A549 (cell line): Measurements from ENCODE around the gene SGCA. TPM values are rescaled to one million over a fixed set of nuclear protein-coding genes. Genes with fewer than 3 reads are reported as not detected.

Experiments
- ATAC-seq, 2 experiments: fragments of 200-7000 bp in 1 of 2; fragments of >200 bp in 1 of 2; cut with Nextera tagmentation in 1 of 2; cut with Tn5 transposase in 1 of 2; 3 replicates each; pipeline versions ENCODE4 v1.8.0 to v1.9.1; 2018 to 2020; ENCODE audit warnings: mild to moderate bottlenecking in 1 of 2, moderate library complexity in 1 of 2
- CTCF ChIA-PET: fragments of 300-600 bp; sonication (Branson Sonifier 250); formaldehyde crosslinking; extraction: SDS; loops from one replicate; lab custom pipeline; 2021; ENCODE audit warnings: antibody characterized with exemption, inconsistent platforms; lab: Yijun Ruan, JAX
- POLR2A ChIA-PET: fragments of 350-600 bp; formaldehyde crosslinking; extraction: SDS; loops from one replicate; lab custom pipeline; 2021; ENCODE audit warnings: antibody characterized with exemption, inconsistent platforms; lab: Yijun Ruan, JAX
- DNase-seq, 2 experiments: peaks; one replicate each; pipeline versions ENCODE4 v3.0.0 to v3.0.0-alpha.2; 2011 to 2016; ENCODE audit warnings: low read depth in 1 of 2, low spot score in 1 of 2
- FAIRE-seq: peaks from 2 replicates; lab custom pipeline; 2011; peaks lifted over from hg19 to GRCh38; lab: Jason Lieb, UNC
- H3K27ac ChIP-seq, 2 experiments: fragments of >200 bp; sonication (Bioruptor Twin); formaldehyde crosslinking; 3 replicates each; pipeline ENCODE4 v1.5.1; 2016 to 2017
- H3K4me1 ChIP-seq: fragments of >200 bp; sonication (Bioruptor Twin); formaldehyde crosslinking; 3 replicates; pipeline ENCODE4 v1.6.1; 2016
- H3K4me2 ChIP-seq: fragments of >200 bp; sonication (Bioruptor Twin); formaldehyde crosslinking; 3 replicates; pipeline ENCODE4 v1.6.1; 2016
- H3K4me3 ChIP-seq: fragments of >200 bp; sonication (Bioruptor Twin); formaldehyde crosslinking; 3 replicates; pipeline ENCODE4 v1.5.1; 2016
- H3K9me3 ChIP-seq: fragments of >200 bp; sonication (Bioruptor Twin); formaldehyde crosslinking; 3 replicates; pipeline ENCODE4 v1.6.1; 2016
- BHLHE40 ChIP-seq: IDR thresholded peaks from 2 replicates; pipeline ENCODE4 v1.6.1; 2012; ENCODE audit warnings: low read depth, low read length, inconsistent platforms
- CBX2 ChIP-seq: fragments of 200-600 bp; sonication (generic); IDR thresholded peaks from 2 replicates; pipeline ENCODE4 v1.6.1; 2016; ENCODE audit warnings: low read depth, mild to moderate bottlenecking, borderline replicate concordance
- CEBPB ChIP-seq, 2 experiments: fragments of >200 bp in 1 of 2; sonication (Bioruptor Twin) in 1 of 2; formaldehyde crosslinking in 1 of 2; IDR thresholded peaks; 2 replicates each; pipeline ENCODE4 v1.6.1; 2012 to 2016
- CHD2 ChIP-seq: fragments of 150-350 bp; IDR thresholded peaks from 2 replicates; pipeline ENCODE4 v1.6.1; 2014; ENCODE audit warnings: low read length; ENCODE audit not compliant: partially characterized antibody
- E2F6 ChIP-seq: IDR thresholded peaks from 2 replicates; pipeline ENCODE4 v1.6.1; 2012; ENCODE audit warnings: low read depth, borderline replicate concordance
- FOSL2 ChIP-seq, 2 experiments: fragments of 450-650 bp in 1 of 2; fragments of >200 bp in 1 of 2; sonication (Bioruptor Twin) in 1 of 2; formaldehyde crosslinking; IDR thresholded peaks; 2 replicates each; pipeline versions ENCODE4 v1.5.0 to v1.6.1; 2016 to 2020; ENCODE audit warnings: mild to moderate bottlenecking in 1 of 2, moderate library complexity in 1 of 2
- FOXS1 ChIP-seq: fragments of 250-450 bp; sonication (Bioruptor Pico); IDR thresholded peaks from 2 replicates; pipeline ENCODE4 v1.5.0; 2020; ENCODE audit warnings: mild to moderate bottlenecking, moderate library complexity
- HDAC2 ChIP-seq: fragments of 200-600 bp; sonication (generic); IDR thresholded peaks from 2 replicates; pipeline ENCODE4 v1.6.1; 2016
- JUN ChIP-seq, 2 experiments: fragments of >200 bp; sonication (Bioruptor Twin); formaldehyde crosslinking; IDR thresholded peaks; 2 replicates in 1 of 2; 3 replicates in 1 of 2; pipeline ENCODE4 v1.6.1; 2016 to 2017
- KDM5A ChIP-seq: fragments of 200-600 bp; sonication (generic); IDR thresholded peaks from 2 replicates; pipeline ENCODE4 v1.6.1; 2016; ENCODE audit warnings: antibody characterized with exemption, mild to moderate bottlenecking
- MAX ChIP-seq: IDR thresholded peaks from 2 replicates; pipeline ENCODE4 v1.6.1; 2012
- MAZ ChIP-seq: fragments of 150-350 bp; IDR thresholded peaks from 2 replicates; pipeline ENCODE4 v1.6.1; 2014; ENCODE audit warnings: antibody characterized with exemption, low read depth, low read length, borderline replicate concordance
- MYC ChIP-seq: IDR thresholded peaks from 2 replicates; pipeline ENCODE4 v1.6.1; 2012; ENCODE audit warnings: mild to moderate bottlenecking, inconsistent platforms, low read length, improper control_type of control experiment, borderline replicate concordance
- NFE2L2 ChIP-seq: fragments of 150-350 bp; conservative IDR thresholded peaks from 2 replicates; pipeline ENCODE4 v1.6.1; 2014; ENCODE audit warnings: low read length
- NR3C1 ChIP-seq: fragments of >200 bp; sonication (Bioruptor Twin); formaldehyde crosslinking; IDR thresholded peaks from 3 replicates; pipeline ENCODE4 v1.6.1; 2017
- RAD21 ChIP-seq, 2 experiments: fragments of >200 bp in 1 of 2; sonication (Bioruptor Twin) in 1 of 2; formaldehyde crosslinking in 1 of 2; IDR thresholded peaks in 1 of 2; conservative IDR thresholded peaks in 1 of 2; 2 replicates in 1 of 2; 3 replicates in 1 of 2; pipeline ENCODE4 v1.6.1; 2012 to 2018; ENCODE audit warnings: inconsistent platforms in 1 of 2
- RARB ChIP-seq: fragments of 250-450 bp; sonication (Bioruptor Pico); IDR thresholded peaks from 2 replicates; pipeline ENCODE4 v1.8.0; 2021; ENCODE audit warnings: mild to moderate bottlenecking, moderate library complexity
- SMC3 ChIP-seq: fragments of >200 bp; sonication (Bioruptor Twin); formaldehyde crosslinking; IDR thresholded peaks from 3 replicates; pipeline ENCODE4 v1.6.1; 2018; ENCODE audit warnings: inconsistent platforms
- WGBS: methylation state at CpG from one replicate; pipeline ENCODE4 v1.1.6; 2017; ENCODE audit errors: missing lambda C conversion rate; 5-methylcytosine and 5-hydroxymethylcytosine counted together
- polyA plus RNA-seq, 4 experiments: library from polyadenylated mRNA; depleted of rRNA in 3 of 4; stranded (reverse); fragments of >200 nt; fragmentation: RNase III in 1 of 4; extraction: RNeasy Plus Mini Kit Qiagen cat#74134 plus additional on column Dnase treatment in 1 of 4; gene quantifications; 2 replicates in 3 of 4; 3 replicates in 1 of 4; pipeline ENCODE4 v1.2.3, GENCODE V29; 2011 to 2017
- TF ChIP-seq, protein P1 (sequence below): fragments of >200 bp; sonication (Bioruptor Twin); formaldehyde crosslinking; IDR thresholded peaks from 3 replicates; pipeline ENCODE4 v1.5.1; 2016
- TF ChIP-seq, protein P2 (sequence below): fragments of 450-650 bp; IDR thresholded peaks from 2 replicates; pipeline ENCODE4 v1.6.1; 2014; ENCODE audit warnings: antibody characterized with exemption
- TF ChIP-seq, protein P3 (sequence below): fragments of 250-450 bp; sonication (Bioruptor Pico); IDR thresholded peaks from 2 replicates; pipeline ENCODE4 v1.5.0; 2021; ENCODE audit warnings: mild to moderate bottlenecking, moderate library complexity, borderline replicate concordance
- TF ChIP-seq, protein P4 (sequence below): fragments of >200 bp; sonication (Bioruptor Twin); formaldehyde crosslinking; IDR thresholded peaks from 3 replicates; pipeline ENCODE4 v1.6.1; 2016

SGCA gene
- polyA plus RNA-seq, 2 of the 4 experiments (the other 2 are of a cell fraction) = 0.44 to 3.4 TPM

- POLR2A ChIA-PET = interaction anchor here (0.7 to 2.3 kb wide), 10 partner anchors 23 to 279 kb away, joined by 3 to 24 read pairs (median 4); partner anchors contain the start of genes LRRC59 and TMEM92
- Histone ChIP-seq H3K9me3 (no peaks in the 10 kb centered on the region), H3K27ac (peak overlapping the region; percentile 77 to 90), H3K4me3 (peak overlapping the region; percentile 47), H3K4me2 (peak overlapping the region; percentile 88), H3K4me1 (peaks cover 44% of the 10 kb centered on the region)
- ATAC-seq (peak; percentile 74 to 86), FAIRE-seq (no peak), DNase-seq (peak; percentile 90 to 95)
- CTCF ChIA-PET = interaction anchor here (0.6 to 31.5 kb wide), 68 partner anchors 10 to 644 kb away, joined by 3 to 1255 read pairs (median 4); partner anchors contain the start of genes LRRC59, RSAD1, SGCA and TMEM92
- peak in 1 of 2 experiments; percentile 55; a peak in 2 of 5 replicates for TF ChIP-seq JUN (IDR thresholded peaks at IDR 0.05)
- TF ChIP-seq RAD21 (conservative IDR thresholded peaks at IDR 0.05 in 1 of 2, IDR thresholded peaks at IDR 0.05 in 1 of 2) = peak; percentile 94 to 100
- peak; percentile 100 for TF ChIP-seq SMC3
- TF ChIP-seq E2F6 = peak; percentile 45; the same call in 1 of the 2 replicates
- TF ChIP-seq, protein P1, sequence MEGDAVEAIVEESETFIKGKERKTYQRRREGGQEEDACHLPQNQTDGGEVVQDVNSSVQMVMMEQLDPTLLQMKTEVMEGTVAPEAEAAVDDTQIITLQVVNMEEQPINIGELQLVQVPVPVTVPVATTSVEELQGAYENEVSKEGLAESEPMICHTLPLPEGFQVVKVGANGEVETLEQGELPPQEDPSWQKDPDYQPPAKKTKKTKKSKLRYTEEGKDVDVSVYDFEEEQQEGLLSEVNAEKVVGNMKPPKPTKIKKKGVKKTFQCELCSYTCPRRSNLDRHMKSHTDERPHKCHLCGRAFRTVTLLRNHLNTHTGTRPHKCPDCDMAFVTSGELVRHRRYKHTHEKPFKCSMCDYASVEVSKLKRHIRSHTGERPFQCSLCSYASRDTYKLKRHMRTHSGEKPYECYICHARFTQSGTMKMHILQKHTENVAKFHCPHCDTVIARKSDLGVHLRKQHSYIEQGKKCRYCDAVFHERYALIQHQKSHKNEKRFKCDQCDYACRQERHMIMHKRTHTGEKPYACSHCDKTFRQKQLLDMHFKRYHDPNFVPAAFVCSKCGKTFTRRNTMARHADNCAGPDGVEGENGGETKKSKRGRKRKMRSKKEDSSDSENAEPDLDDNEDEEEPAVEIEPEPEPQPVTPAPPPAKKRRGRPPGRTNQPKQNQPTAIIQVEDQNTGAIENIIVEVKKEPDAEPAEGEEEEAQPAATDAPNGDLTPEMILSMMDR = peak; percentile 100
- TF ChIP-seq, protein P2, sequence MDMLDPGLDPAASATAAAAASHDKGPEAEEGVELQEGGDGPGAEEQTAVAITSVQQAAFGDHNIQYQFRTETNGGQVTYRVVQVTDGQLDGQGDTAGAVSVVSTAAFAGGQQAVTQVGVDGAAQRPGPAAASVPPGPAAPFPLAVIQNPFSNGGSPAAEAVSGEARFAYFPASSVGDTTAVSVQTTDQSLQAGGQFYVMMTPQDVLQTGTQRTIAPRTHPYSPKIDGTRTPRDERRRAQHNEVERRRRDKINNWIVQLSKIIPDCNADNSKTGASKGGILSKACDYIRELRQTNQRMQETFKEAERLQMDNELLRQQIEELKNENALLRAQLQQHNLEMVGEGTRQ = no peak
- 0 out of 2 replicates have a peak, but pooled peaks have one; percentile 42 for TF ChIP-seq RARB (CRISPR knock-in tag)
- no peak for TF ChIP-seq FOXS1 (CRISPR knock-in tag)
- peak; percentile 91 for TF ChIP-seq KDM5A
- peak; percentile 87 for TF ChIP-seq MAZ
- no peak for TF ChIP-seq HDAC2
- peak; percentile 14; the same call in 1 of the 2 replicates for TF ChIP-seq MAX
- no peak for TF ChIP-seq CBX2
- TF ChIP-seq, protein P3, sequence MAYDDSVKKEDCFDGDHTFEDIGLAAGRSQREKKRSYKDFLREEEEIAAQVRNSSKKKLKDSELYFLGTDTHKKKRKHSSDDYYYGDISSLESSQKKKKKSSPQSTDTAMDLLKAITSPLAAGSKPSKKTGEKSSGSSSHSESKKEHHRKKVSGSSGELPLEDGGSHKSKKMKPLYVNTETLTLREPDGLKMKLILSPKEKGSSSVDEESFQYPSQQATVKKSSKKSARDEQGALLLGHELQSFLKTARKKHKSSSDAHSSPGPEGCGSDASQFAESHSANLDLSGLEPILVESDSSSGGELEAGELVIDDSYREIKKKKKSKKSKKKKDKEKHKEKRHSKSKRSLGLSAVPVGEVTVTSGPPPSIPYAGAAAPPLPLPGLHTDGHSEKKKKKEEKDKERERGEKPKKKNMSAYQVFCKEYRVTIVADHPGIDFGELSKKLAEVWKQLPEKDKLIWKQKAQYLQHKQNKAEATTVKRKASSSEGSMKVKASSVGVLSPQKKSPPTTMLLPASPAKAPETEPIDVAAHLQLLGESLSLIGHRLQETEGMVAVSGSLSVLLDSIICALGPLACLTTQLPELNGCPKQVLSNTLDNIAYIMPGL (CRISPR knock-in tag) = peak; percentile 37; the same call in 1 of the 2 replicates
- 0 out of 2 replicates have a peak, but pooled peaks have one; percentile 22 for TF ChIP-seq MYC
- 0 out of 4 replicates have a peak, but pooled peaks of 1 of the 2 experiments have one; percentile 3 for TF ChIP-seq CEBPB (IDR thresholded peaks at IDR 0.05)
- WGBS = 3% methylated on average over 40 of the region's 55 CpGs
Observed at GRCh38 chr17:50200457-50201275, 34.9 kb downstream of the SGCA start.

GRCh38 chr17:50201276-50201854 lies 35.6 kb downstream of the SGCA start, which contains the start of gene COL1A1:
TSS of gene COL1A1 (minus strand) at chr17:50201631. CDS start at chr17:50201513, 118 bp downstream.
- TF ChIP-seq MYC (no peak), KDM5A (no peak), NR3C1 (no peak), FOSL2 (IDR thresholded peaks at IDR 0.05) (no peak), FOSL2 (CRISPR knock-in tag; IDR thresholded peaks at IDR 0.05) (no peak), CHD2 (no peak), NFE2L2 (no peak), BHLHE40 (no peak)
- TF ChIP-seq, protein P4, sequence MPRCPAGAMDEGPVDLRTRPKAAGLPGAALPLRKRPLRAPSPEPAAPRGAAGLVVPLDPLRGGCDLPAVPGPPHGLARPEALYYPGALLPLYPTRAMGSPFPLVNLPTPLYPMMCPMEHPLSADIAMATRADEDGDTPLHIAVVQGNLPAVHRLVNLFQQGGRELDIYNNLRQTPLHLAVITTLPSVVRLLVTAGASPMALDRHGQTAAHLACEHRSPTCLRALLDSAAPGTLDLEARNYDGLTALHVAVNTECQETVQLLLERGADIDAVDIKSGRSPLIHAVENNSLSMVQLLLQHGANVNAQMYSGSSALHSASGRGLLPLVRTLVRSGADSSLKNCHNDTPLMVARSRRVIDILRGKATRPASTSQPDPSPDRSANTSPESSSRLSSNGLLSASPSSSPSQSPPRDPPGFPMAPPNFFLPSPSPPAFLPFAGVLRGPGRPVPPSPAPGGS = no peak
- TF ChIP-seq, protein P3 (CRISPR knock-in tag) = no peak
- peak within 1 kb of the TSS; percentile 88 for H3K4me2 ChIP-seq
- FAIRE-seq (no peak), DNase-seq (no peak), ATAC-seq (peak; percentile 1 to 2; a peak in 3 of 6 replicates)
- no peaks in the 10 kb centered on the region for H3K9me3 ChIP-seq
- H3K4me3 ChIP-seq = peak within 1 kb of the TSS; percentile 47
- H3K4me1 ChIP-seq = peaks cover 40% of the 10 kb centered on the region
- 49% methylated on average over 34 of the region's 34 CpGs for WGBS
- H3K27ac ChIP-seq = peak within 1 kb of the TSS; percentile 77 to 90
- CTCF ChIA-PET = interaction anchor here (0.6 to 31.5 kb wide), 39 partner anchors 11 to 398 kb away, joined by 3 to 1255 read pairs (median 5); partner anchors contain the start of genes RSAD1, SGCA and TMEM92
- POLR2A ChIA-PET = interaction anchor here (1.2 to 2.3 kb wide), 3 partner anchors 73 to 196 kb away, joined by 4 to 24 read pairs (median 5); partner anchors contain the start of genes LRRC59 and TMEM92
